Neural progenitor cell (in vitro differentiated cells): Measurements from ENCODE around the gene SSC5D.

Experiments used
- EZH2 ChIP-seq: fragments of 200-600 bp; sonication (generic); IDR thresholded peaks from 2 replicates; pipeline ENCODE4 v1.6.1; 2017; ENCODE audit warnings: antibody characterized with exemption, mild to moderate bottlenecking, moderate library complexity
- TF ChIP-seq, protein P1 (sequence below): fragments of 200-600 bp; sonication (generic); IDR thresholded peaks from 2 replicates; pipeline ENCODE4 v1.5.1; 2017; ENCODE audit warnings: antibody characterized with exemption, mild to moderate bottlenecking

- TF ChIP-seq, protein P1, sequence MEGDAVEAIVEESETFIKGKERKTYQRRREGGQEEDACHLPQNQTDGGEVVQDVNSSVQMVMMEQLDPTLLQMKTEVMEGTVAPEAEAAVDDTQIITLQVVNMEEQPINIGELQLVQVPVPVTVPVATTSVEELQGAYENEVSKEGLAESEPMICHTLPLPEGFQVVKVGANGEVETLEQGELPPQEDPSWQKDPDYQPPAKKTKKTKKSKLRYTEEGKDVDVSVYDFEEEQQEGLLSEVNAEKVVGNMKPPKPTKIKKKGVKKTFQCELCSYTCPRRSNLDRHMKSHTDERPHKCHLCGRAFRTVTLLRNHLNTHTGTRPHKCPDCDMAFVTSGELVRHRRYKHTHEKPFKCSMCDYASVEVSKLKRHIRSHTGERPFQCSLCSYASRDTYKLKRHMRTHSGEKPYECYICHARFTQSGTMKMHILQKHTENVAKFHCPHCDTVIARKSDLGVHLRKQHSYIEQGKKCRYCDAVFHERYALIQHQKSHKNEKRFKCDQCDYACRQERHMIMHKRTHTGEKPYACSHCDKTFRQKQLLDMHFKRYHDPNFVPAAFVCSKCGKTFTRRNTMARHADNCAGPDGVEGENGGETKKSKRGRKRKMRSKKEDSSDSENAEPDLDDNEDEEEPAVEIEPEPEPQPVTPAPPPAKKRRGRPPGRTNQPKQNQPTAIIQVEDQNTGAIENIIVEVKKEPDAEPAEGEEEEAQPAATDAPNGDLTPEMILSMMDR, result no peak
- TF ChIP-seq EZH2, result no peak
These were observed 26.8 kb upstream of the SSC5D start, which contains the start of gene ISOC2 for GRCh38 chr19:55461259-55461973.
